Measurements from ENCODE around the gene IRX2. TPM values are rescaled to one million over a fixed set of nuclear protein-coding genes. Genes with fewer than 3 reads are reported as not detected.

Gene IRX2
- total RNA-seq, 2 donors from 2014 or later, result 0.83 TPM; not detected in 1

DNA sequence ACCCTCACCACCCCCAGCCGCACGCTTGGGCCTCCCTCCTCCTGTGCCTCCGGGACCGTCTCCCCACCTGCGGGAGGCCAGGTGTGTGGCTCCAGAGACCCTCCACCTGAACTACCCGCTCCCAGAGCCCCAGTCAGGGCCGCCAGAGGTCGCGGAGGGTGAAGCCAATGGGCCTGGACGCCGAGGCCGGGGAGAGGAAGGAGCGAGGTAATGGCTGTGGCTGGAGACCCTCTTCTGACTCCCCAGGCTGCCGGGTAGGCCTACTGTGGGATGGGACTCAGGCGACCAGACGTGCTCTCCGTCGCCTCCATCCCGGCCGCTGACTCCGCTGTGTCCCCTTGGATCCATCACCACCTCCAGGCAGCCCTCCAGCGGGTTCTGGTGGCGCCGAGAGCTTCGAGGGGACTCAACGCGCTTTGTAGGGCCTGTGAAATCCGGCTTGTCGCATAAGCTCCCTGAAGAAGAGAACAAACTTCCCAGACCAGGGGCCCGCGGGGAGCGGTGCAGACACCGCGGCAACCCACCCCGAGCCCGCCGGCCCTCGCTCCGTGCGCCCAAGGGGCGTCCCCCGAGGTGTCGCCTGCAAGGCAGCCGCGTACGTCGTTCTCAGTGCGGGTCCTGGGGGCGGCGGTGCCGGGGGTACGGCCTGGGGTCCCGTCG, 12.6 kb downstream of the IRX2 start:
- Histone ChIP-seq H3K27ac (no peak overlapping the region), H3K27me3 (peaks cover 8 to 53% of the 10 kb centered on the region in 2 donors), H3K4me1 (peaks cover 0 to 17% of the 10 kb centered on the region in 2 donors), H3K4me3 (peak overlapping the region; percentile 22 to 58), H3K36me3 (no peaks in the 10 kb centered on the region), H3K9me3 (no peaks in the 10 kb centered on the region)
- no peak for DNase-seq (ENCODE audit: low spot score)
- TF ChIP-seq, protein P1, sequence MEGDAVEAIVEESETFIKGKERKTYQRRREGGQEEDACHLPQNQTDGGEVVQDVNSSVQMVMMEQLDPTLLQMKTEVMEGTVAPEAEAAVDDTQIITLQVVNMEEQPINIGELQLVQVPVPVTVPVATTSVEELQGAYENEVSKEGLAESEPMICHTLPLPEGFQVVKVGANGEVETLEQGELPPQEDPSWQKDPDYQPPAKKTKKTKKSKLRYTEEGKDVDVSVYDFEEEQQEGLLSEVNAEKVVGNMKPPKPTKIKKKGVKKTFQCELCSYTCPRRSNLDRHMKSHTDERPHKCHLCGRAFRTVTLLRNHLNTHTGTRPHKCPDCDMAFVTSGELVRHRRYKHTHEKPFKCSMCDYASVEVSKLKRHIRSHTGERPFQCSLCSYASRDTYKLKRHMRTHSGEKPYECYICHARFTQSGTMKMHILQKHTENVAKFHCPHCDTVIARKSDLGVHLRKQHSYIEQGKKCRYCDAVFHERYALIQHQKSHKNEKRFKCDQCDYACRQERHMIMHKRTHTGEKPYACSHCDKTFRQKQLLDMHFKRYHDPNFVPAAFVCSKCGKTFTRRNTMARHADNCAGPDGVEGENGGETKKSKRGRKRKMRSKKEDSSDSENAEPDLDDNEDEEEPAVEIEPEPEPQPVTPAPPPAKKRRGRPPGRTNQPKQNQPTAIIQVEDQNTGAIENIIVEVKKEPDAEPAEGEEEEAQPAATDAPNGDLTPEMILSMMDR (IDR thresholded peaks at IDR 0.05), result no peak

DNA sequence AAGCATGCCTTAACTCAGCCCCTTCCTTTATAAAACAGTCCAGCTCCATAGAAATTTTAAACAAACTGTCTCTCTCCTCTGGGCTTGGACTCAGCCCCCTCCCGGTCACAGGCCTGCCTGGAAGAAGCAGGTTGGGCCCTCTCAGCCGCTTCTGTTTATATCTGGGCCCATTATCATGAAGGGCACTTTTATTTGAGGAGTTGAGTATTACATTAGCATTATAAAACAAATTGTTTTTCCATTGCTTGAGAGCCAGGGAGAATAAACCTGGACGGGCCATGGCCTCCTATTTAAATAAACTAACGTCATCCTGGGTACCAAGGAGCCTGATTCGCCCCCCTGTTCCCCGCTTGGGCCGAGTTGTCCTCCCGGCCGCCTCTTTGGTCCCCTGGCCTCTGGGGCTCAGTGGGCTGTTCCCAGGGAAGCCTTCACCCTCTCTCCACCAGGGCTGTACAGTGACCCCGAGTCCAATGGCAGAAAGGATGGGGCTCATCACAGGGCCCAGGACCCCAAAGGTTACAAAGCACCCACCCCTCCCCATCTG, 13.2 kb downstream of the IRX2 start:
- no peaks in the 10 kb centered on the region for H3K36me3 ChIP-seq
- no peak overlapping the region for H3K27ac ChIP-seq
- H3K4me3 ChIP-seq, result no peak overlapping the region
- TF ChIP-seq, protein P1 (IDR thresholded peaks at IDR 0.05), result no peak
- H3K27me3 ChIP-seq, result peaks cover 8 to 48% of the 10 kb centered on the region in 2 donors
- peaks cover 0 to 17% of the 10 kb centered on the region in 2 donors for H3K4me1 ChIP-seq
- H3K9me3 ChIP-seq, result no peaks in the 10 kb centered on the region
- no peak for DNase-seq (ENCODE audit: low spot score)

DNA sequence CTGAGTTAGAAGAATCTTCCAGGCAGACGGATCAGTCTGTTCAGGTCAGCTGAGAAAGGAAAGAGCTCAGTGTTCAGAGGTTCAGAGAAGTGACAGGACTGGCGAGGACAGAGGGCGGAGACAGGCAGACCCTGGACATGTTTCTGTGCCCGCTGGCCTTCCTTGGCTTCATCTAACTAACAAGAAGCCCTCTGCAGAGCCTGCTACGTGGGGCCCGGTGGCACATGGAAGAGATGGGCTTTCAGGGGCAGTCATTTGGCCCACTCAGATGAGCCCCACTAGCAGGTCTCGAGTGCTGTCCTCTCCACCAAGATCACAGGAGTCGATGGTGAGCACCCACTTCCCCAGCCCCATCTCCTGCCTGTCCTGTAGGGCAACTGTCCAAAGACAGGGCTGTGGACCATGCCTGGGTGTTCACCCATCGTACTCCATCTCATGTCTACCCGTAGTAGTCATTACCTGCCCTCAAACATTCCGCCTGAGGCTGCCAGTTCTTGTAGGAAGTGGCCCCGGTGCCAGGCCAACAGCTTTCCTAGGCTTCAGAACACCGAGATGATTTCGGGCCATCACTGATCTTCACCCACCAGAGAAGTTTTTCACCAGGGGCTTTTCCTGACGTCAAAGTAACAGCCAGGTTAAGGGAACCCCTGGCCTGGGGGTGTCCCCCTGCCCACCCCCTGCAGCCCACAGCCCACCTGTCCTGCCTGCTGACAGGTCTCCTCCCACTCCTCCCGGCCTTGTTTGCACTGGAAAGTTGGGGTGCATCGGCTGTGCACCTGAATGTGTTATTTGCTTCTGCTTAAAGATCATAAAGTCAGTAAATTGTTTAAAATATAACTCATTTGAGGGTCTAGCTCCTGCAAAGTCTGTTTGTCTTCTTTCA, 14.0 kb downstream of the IRX2 start:
- no peak for DNase-seq (ENCODE audit: low spot score)
- Histone ChIP-seq H3K9me3 (no peaks in the 10 kb centered on the region), H3K4me1 (peaks cover 0 to 17% of the 10 kb centered on the region in 2 donors), H3K4me3 (no peak overlapping the region), H3K36me3 (no peaks in the 10 kb centered on the region), H3K27ac (no peak overlapping the region), H3K27me3 (peaks cover 8 to 42% of the 10 kb centered on the region in 2 donors)
- TF ChIP-seq, protein P1 (IDR thresholded peaks at IDR 0.05), result no peak

DNA sequence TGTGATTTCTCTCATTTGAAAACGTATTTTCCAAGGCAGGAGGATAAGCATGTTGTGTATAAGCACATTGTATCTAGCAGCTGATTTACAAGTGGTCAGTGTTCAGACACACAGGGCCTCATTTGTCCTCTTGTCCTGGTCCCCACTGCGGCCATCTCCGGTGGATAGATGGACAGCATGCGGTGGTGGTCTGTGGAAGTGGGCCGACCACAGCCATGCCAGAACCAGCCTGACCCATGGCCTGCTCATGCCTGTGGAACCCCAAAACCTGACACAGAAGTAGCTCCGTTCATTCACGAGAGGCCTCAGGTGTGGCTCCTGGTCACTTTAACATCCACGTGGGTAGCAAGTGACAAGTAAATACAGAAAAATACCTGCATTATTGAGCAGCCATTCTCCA, 14.6 kb downstream of the IRX2 start:
- peaks cover 8 to 37% of the 10 kb centered on the region in 2 donors for H3K27me3 ChIP-seq
- no peak overlapping the region for H3K27ac ChIP-seq
- H3K4me3 ChIP-seq, result no peak overlapping the region
- H3K36me3 ChIP-seq, result no peaks in the 10 kb centered on the region
- TF ChIP-seq, protein P1 (IDR thresholded peaks at IDR 0.05), result no peak
- no peak for DNase-seq (ENCODE audit: low spot score)
- H3K9me3 ChIP-seq, result no peaks in the 10 kb centered on the region
- H3K4me1 ChIP-seq, result peaks cover 0 to 17% of the 10 kb centered on the region in 2 donors

DNA sequence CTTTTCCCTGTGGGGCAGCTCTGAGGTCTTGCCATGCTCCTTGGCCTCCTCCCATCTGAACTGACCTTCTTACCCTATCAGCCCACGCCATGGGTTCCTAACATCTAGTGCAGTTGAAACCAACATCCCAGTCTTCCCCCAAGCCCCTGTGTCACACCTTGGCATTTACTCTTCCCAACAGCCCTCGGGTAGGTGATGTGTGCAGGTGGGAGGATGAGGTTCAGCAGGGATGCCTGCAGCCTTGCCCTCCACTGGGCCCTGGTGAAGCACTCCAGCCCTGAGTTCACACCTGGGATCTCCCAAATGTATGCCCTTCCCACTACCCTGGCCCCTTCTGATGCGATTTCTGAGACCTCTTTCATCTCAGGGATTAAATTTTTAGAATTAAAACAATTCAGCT, 15.5 kb downstream of the IRX2 start:
- TF ChIP-seq, protein P1 (IDR thresholded peaks at IDR 0.05), result no peak
- H3K36me3 ChIP-seq, result no peaks in the 10 kb centered on the region
- H3K4me3 ChIP-seq, result no peak overlapping the region
- H3K27ac ChIP-seq, result no peak overlapping the region
- H3K9me3 ChIP-seq, result no peaks in the 10 kb centered on the region
- DNase-seq (ENCODE audit: low spot score), result no peak
- H3K27me3 ChIP-seq, result peaks cover 8 to 29% of the 10 kb centered on the region in 2 donors
- peaks cover 0 to 17% of the 10 kb centered on the region in 2 donors for H3K4me1 ChIP-seq

All from right atrium auricular region (tissue), 2 donors.